DOHH2 (cell line): ENCODE data around the gene FBXW12.

Experiments
- H3F3A ChIP-seq: fragments of 200-600 bp; sonication (generic), shearing (Covaris generic); 2 replicates; pipeline ENCODE4 v1.6.0; 2016; ENCODE audit warnings: antibody characterized with exemption, mild to moderate bottlenecking; ENCODE audit not compliant: control insufficient read depth, insufficient read depth
- H3K27ac ChIP-seq: fragments of 200-600 bp; sonication (generic); 2 replicates; pipeline ENCODE4 v1.5.1; 2014; ENCODE audit warnings: low read depth, mild to moderate bottlenecking, low read length, moderate library complexity
- H3K27me3 ChIP-seq: fragments of 200-600 bp; sonication (generic); 2 replicates; pipeline ENCODE4 v1.6.1; 2014; ENCODE audit warnings: mild to moderate bottlenecking, low read length, mixed read lengths; ENCODE audit not compliant: control insufficient read depth
- H3K36me3 ChIP-seq: fragments of 200-600 bp; sonication (generic); 2 replicates; pipeline ENCODE4 v1.6.1; 2014; ENCODE audit warnings: mild to moderate bottlenecking, low read length, moderate library complexity, mixed read lengths; ENCODE audit not compliant: control insufficient read depth
- H3K4me1 ChIP-seq: fragments of 200-600 bp; sonication (generic); 2 replicates; pipeline ENCODE4 v1.6.1; 2014; ENCODE audit warnings: mild to moderate bottlenecking, low read length, mixed read lengths; ENCODE audit not compliant: control insufficient read depth
- H3K4me2 ChIP-seq: fragments of 200-600 bp; sonication (generic); 2 replicates; pipeline ENCODE4 v1.6.0; 2014; ENCODE audit warnings: mild to moderate bottlenecking, low read length, moderate library complexity
- H3K4me3 ChIP-seq: fragments of 200-600 bp; sonication (generic); 2 replicates; pipeline ENCODE4 v1.5.1; 2014; ENCODE audit warnings: mild to moderate bottlenecking, low read length, mixed read lengths
- H3K79me2 ChIP-seq: fragments of 200-600 bp; sonication (generic); 2 replicates; pipeline ENCODE4 v1.6.1; 2014; ENCODE audit warnings: mild to moderate bottlenecking, low read length, mixed read lengths; ENCODE audit not compliant: control insufficient read depth
- H3K9me2 ChIP-seq: fragments of 200-600 bp; sonication (generic); replicated peaks from 2 replicates; pipeline ENCODE4 v1.6.1; 2014; ENCODE audit warnings: mild to moderate bottlenecking, low read length, mixed read lengths; ENCODE audit not compliant: control insufficient read depth
- H3K9me3 ChIP-seq: fragments of 200-600 bp; sonication (generic); 2 replicates; pipeline ENCODE4 v1.6.1; 2014; ENCODE audit warnings: antibody characterized with exemption, low read length, mixed read lengths; ENCODE audit not compliant: control insufficient read depth, insufficient read depth
- H4K20me1 ChIP-seq: fragments of 200-600 bp; sonication (generic); 2 replicates; pipeline ENCODE4 v1.6.0; 2014; ENCODE audit warnings: low read depth, mild to moderate bottlenecking, antibody characterized with exemption, low read length, moderate library complexity; ENCODE audit not compliant: control insufficient read depth, insufficient read depth
- CTCF ChIP-seq: fragments of 200-600 bp; sonication (generic); IDR thresholded peaks from one replicate; pipeline ENCODE4 v1.5.1; 2014; ENCODE audit warnings: antibody characterized with exemption, mild to moderate bottlenecking, low read depth, low read length; ENCODE audit not compliant: poor library complexity, severe bottlenecking
- EZH2phosphoT487 ChIP-seq: fragments of 200-600 bp; sonication (generic); IDR thresholded peaks from 2 replicates; pipeline ENCODE4 v1.6.1; 2017; ENCODE audit warnings: borderline replicate concordance, mild to moderate bottlenecking, antibody characterized with exemption, low read length, moderate library complexity, mixed read lengths

FBXW12 gene

GRCh38 chr3:48405971-48406370, 34.0 kb downstream of the FBXW12 start:
- Histone ChIP-seq H3K4me1 (no peaks in the 10 kb centered on the region), H3K9me3 (no peaks in the 10 kb centered on the region), H3K27ac (no peak overlapping the region), H3K79me2 (no peaks in the 10 kb centered on the region), H3K9me2 (no peaks in the 10 kb centered on the region), H4K20me1 (no peaks in the 10 kb centered on the region), H3K27me3 (no peaks in the 10 kb centered on the region), H3K4me3 (no peak overlapping the region), H3K36me3 (no peaks in the 10 kb centered on the region), H3K4me2 (no peak overlapping the region), H3F3A (no peaks in the 10 kb centered on the region)
- TF ChIP-seq CTCF (no peak), EZH2phosphoT487 (no peak)

GRCh38 chr3:48406443-48407431, 34.7 kb downstream of the FBXW12 start:
- no peaks in the 10 kb centered on the region for H3K4me1 ChIP-seq
- H3K9me3 ChIP-seq = no peaks in the 10 kb centered on the region
- TF ChIP-seq EZH2phosphoT487 (no peak), CTCF (no peak)
- no peak overlapping the region for H3K27ac ChIP-seq
- H3K79me2 ChIP-seq = no peaks in the 10 kb centered on the region
- no peaks in the 10 kb centered on the region for H3K27me3 ChIP-seq
- H3K36me3 ChIP-seq = no peaks in the 10 kb centered on the region
- no peak overlapping the region for H3K4me3 ChIP-seq
- H3K9me2 ChIP-seq = no peaks in the 10 kb centered on the region
- H4K20me1 ChIP-seq = no peaks in the 10 kb centered on the region
- no peak overlapping the region for H3K4me2 ChIP-seq
- H3F3A ChIP-seq = no peaks in the 10 kb centered on the region

GRCh38 chr3:48407542-48408099, 35.6 kb downstream of the FBXW12 start:
- TF ChIP-seq EZH2phosphoT487 (no peak), CTCF (no peak)
- no peaks in the 10 kb centered on the region for H3K4me1 ChIP-seq
- no peak overlapping the region for H3K27ac ChIP-seq
- no peak overlapping the region for H3K4me2 ChIP-seq
- no peak overlapping the region for H3K4me3 ChIP-seq
- H4K20me1 ChIP-seq = no peaks in the 10 kb centered on the region
- H3K36me3 ChIP-seq = no peaks in the 10 kb centered on the region
- no peaks in the 10 kb centered on the region for H3K79me2 ChIP-seq
- H3K9me3 ChIP-seq = no peaks in the 10 kb centered on the region
- H3F3A ChIP-seq = no peaks in the 10 kb centered on the region
- no peaks in the 10 kb centered on the region for H3K27me3 ChIP-seq
- H3K9me2 ChIP-seq = no peaks in the 10 kb centered on the region
